CD4-positive, alpha-beta T cell (primary cell): Measurements from ENCODE around the gene ADAD2. TPM values are rescaled to one million over a fixed set of nuclear protein-coding genes. Genes with fewer than 3 reads are reported as not detected.

ENCODE experiments used
- ATAC-seq: fragments of 200-7000 bp; cut with Tn5 transposase; one replicate; pipeline ENCODE4 v1.10.0; 2022; ENCODE audit warnings: mild to moderate bottlenecking; ENCODE audit not compliant: poor library complexity
- CTCF ChIA-PET: fragments of 350-600 bp; sonication (Branson Sonifier 250); formaldehyde crosslinking; loops from one replicate; lab custom pipeline; 2021; ENCODE audit warnings: antibody characterized with exemption, inconsistent platforms; lab: Charles Lee
- POLR2A ChIA-PET: fragments of 350-600 bp; sonication (Branson Sonifier 250); formaldehyde crosslinking; loops from one replicate; lab custom pipeline; 2021; ENCODE audit warnings: antibody characterized with exemption, inconsistent platforms; lab: Charles Lee
- DNase-seq, 14 experiments: peaks; one replicate each; pipeline ENCODE4 v3.0.0-alpha.2; 2013 to 2020; ENCODE audit warnings: mixed read lengths in 2 of 14
- H3K27ac ChIP-seq, 2 donors: one replicate each; pipeline versions ENCODE4 v1.5.1 to v1.7.0; 2013; ENCODE audit warnings: low read length in 2 of 2, low read depth in 1 of 2, mild to moderate bottlenecking in 1 of 2
- H3K27me3 ChIP-seq, 2 experiments: 1 replicate in 1 of 2; 2 replicates in 1 of 2; pipeline versions ENCODE4 v1.6.1 to v1.7.0; 2013; ENCODE audit warnings: low read length in 2 of 2, control low read depth in 1 of 2, mild to moderate bottlenecking in 1 of 2, moderate library complexity in 1 of 2; ENCODE audit not compliant: insufficient read depth in 2 of 2, control insufficient read depth in 1 of 2
- H3K36me3 ChIP-seq: one replicate; pipeline ENCODE4 v1.6.1; 2013; ENCODE audit warnings: low read length, control low read depth; ENCODE audit not compliant: insufficient read depth
- H3K4me1 ChIP-seq: one replicate; pipeline ENCODE4 v1.6.1; 2013; ENCODE audit warnings: low read length, control low read depth; ENCODE audit not compliant: insufficient read depth
- H3K4me3 ChIP-seq: one replicate; pipeline ENCODE4 v1.5.1; 2013; ENCODE audit warnings: mild to moderate bottlenecking, low read length, moderate library complexity
- H3K9me3 ChIP-seq, 2 experiments: 1 replicate in 1 of 2; 2 replicates in 1 of 2; pipeline versions ENCODE4 v1.6.1 to v1.7.0; 2013; ENCODE audit warnings: low read length in 2 of 2, mild to moderate bottlenecking in 2 of 2, control low read depth in 1 of 2, moderate library complexity in 1 of 2; ENCODE audit not compliant: control insufficient read depth in 1 of 2, insufficient read depth in 1 of 2
- H3K27ac Mint-ChIP-seq: one replicate; pipeline ENCODE4 v1.8.0; 2020; ENCODE audit warnings: mixed read lengths
- H3K27me3 Mint-ChIP-seq: one replicate; pipeline ENCODE4 v1.8.0; 2021; ENCODE audit warnings: mixed read lengths
- H3K36me3 Mint-ChIP-seq: one replicate; pipeline ENCODE4 v1.8.0; 2021; ENCODE audit warnings: low read depth, mixed read lengths
- H3K4me1 Mint-ChIP-seq: one replicate; pipeline ENCODE4 v1.8.0; 2021; ENCODE audit warnings: low read depth, mixed read lengths
- H3K4me3 Mint-ChIP-seq: one replicate; pipeline ENCODE4 v1.8.0; 2020; ENCODE audit warnings: mild to moderate bottlenecking, mixed read lengths
- H3K9me3 Mint-ChIP-seq: one replicate; pipeline ENCODE4 v1.8.0; 2020; ENCODE audit warnings: mixed read lengths
- intact Hi-C, 2 experiments: fragments of 100-400 bp; cut with DNase I in 1 of 2; cut with micrococcal nuclease in 1 of 2; formaldehyde crosslinking; loops; one replicate each; pipeline versions ENCODE4 v1.15.1 to v1.9.0; 2023 to 2025; cut with DNase I, micrococcal nuclease
- total RNA-seq, 174 experiments: library from RNA in 2 of 174; stranded (reverse) in 2 of 174; gene quantifications; one replicate each; pipeline ENCODE4 v1.2.3 and lab custom pipeline; 2021 to 2026
- TF ChIP-seq, protein P1 (sequence below): fragments of 200-600 bp; IDR thresholded peaks from one replicate; pipeline ENCODE4 v1.8.0; 2022; ENCODE audit warnings: antibody characterized with exemption, mild to moderate bottlenecking

ADAD2 gene
- total RNA-seq, 2 experiments from 2014 or later = 0.59 TPM; not detected in 1

DNA sequence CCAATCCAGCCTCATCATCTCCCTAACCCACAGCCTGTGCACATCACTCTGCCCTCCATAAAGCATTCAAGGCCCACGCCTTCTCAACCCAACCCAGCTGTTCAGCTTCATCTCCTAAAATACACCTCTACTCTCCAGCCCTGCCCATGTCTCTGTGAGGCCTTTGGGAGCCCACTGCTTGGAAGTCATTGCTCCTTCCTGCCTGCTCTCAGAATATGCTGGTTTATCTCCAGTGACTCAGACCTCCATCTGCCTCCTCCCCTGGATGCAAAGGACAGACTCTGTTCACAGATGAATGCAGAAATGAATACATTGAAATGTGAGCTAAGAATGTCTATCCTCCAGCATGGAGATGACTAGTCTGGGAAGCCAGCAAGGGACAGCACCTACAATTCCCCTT is 29.9 kb downstream of the ADAD2 start:
- intact Hi-C loops = no loop called here
- DNase-seq = no peak

DNA sequence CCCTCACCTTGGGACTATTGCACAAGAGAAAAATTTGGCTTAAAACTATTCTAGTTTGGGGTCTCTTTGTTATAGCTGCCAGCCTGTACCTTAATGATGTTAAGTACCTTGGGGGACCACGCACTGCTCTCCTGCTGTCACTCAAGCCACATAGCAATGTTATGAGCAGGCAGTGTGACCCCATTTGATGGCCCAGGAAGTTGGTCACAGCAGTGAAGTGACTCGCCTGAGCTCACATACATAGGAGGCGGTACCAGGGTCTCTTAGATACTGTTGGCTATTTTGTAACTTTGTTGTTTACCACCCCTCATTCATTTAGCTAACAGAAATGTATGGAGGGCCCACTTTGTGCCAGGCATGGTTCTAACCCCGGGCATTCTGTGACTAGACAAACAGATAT is 32.5 kb downstream of the ADAD2 start:
- Histone ChIP-seq H3K9me3 (no peaks in the 10 kb centered on the region), H3K27ac (no peak overlapping the region), H3K36me3 (no peaks in the 10 kb centered on the region), H3K27me3 (peaks cover 2 to 5% of the 10 kb centered on the region in 2 experiments), H3K4me1 (no peaks in the 10 kb centered on the region), H3K4me3 (no peak overlapping the region)
- peaks cover 11% of the 10 kb centered on the region for H3K27me3 Mint-ChIP-seq
- H3K9me3 Mint-ChIP-seq = no peaks in the 10 kb centered on the region
- no peak overlapping the region for H3K4me3 Mint-ChIP-seq
- H3K36me3 Mint-ChIP-seq = no peaks in the 10 kb centered on the region
- no peak overlapping the region for H3K27ac Mint-ChIP-seq
- ATAC-seq (no peak), DNase-seq (no peak)
- TF ChIP-seq, protein P1, sequence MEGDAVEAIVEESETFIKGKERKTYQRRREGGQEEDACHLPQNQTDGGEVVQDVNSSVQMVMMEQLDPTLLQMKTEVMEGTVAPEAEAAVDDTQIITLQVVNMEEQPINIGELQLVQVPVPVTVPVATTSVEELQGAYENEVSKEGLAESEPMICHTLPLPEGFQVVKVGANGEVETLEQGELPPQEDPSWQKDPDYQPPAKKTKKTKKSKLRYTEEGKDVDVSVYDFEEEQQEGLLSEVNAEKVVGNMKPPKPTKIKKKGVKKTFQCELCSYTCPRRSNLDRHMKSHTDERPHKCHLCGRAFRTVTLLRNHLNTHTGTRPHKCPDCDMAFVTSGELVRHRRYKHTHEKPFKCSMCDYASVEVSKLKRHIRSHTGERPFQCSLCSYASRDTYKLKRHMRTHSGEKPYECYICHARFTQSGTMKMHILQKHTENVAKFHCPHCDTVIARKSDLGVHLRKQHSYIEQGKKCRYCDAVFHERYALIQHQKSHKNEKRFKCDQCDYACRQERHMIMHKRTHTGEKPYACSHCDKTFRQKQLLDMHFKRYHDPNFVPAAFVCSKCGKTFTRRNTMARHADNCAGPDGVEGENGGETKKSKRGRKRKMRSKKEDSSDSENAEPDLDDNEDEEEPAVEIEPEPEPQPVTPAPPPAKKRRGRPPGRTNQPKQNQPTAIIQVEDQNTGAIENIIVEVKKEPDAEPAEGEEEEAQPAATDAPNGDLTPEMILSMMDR = no peak
- ChIA-PET CTCF (no interaction called here), POLR2A (no interaction called here)
- intact Hi-C loops = no loop called here
- H3K4me1 Mint-ChIP-seq = no peaks in the 10 kb centered on the region

More for the DNA sequence above, 29.9 kb downstream of the ADAD2 start:
- no peaks in the 10 kb centered on the region for H3K9me3 Mint-ChIP-seq
- TF ChIP-seq, protein P1 = no peak
- ChIA-PET CTCF (no interaction called here), POLR2A (no interaction called here)
- Histone ChIP-seq H3K4me1 (no peaks in the 10 kb centered on the region), H3K36me3 (no peaks in the 10 kb centered on the region), H3K9me3 (no peaks in the 10 kb centered on the region), H3K27ac (no peak overlapping the region), H3K27me3 (peaks cover 2 to 5% of the 10 kb centered on the region in 2 experiments), H3K4me3 (no peak overlapping the region)
- no peaks in the 10 kb centered on the region for H3K27me3 Mint-ChIP-seq
- no peaks in the 10 kb centered on the region for H3K4me1 Mint-ChIP-seq
- no peak overlapping the region for H3K4me3 Mint-ChIP-seq
- ATAC-seq = no peak
- H3K36me3 Mint-ChIP-seq = no peaks in the 10 kb centered on the region
- no peak overlapping the region for H3K27ac Mint-ChIP-seq

DNA sequence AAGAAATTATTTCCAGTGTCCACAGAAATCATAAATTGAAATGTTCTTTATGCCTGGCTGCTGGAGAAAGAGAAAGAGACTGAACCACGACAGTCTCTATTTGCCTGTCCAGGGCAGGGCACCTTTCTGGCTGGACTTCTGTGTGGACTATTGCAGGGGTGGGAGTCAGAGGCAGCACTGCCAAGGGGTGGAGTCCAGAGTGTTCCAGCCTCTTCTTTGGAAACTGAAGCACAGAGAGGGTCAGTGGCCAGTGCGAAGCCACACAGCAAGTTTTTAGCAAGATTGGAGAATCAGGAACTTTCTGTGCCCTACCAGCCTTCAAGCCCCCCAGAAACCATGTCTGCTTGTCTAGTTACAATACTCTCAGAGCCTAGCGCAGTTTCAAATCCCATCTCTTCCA is 33.6 kb downstream of the ADAD2 start:
- no peaks in the 10 kb centered on the region for H3K4me1 Mint-ChIP-seq
- H3K27me3 Mint-ChIP-seq = peaks cover 16% of the 10 kb centered on the region
- Histone ChIP-seq H3K9me3 (no peaks in the 10 kb centered on the region), H3K27ac (no peak overlapping the region), H3K4me3 (no peak overlapping the region), H3K36me3 (no peaks in the 10 kb centered on the region), H3K27me3 (peaks cover 2 to 5% of the 10 kb centered on the region in 2 experiments), H3K4me1 (no peaks in the 10 kb centered on the region)
- DNase-seq (no peak), ATAC-seq (no peak)
- no peaks in the 10 kb centered on the region for H3K36me3 Mint-ChIP-seq
- intact Hi-C loops = no loop called here
- H3K27ac Mint-ChIP-seq = no peak overlapping the region
- no peaks in the 10 kb centered on the region for H3K9me3 Mint-ChIP-seq
- H3K4me3 Mint-ChIP-seq = no peak overlapping the region
- POLR2A ChIA-PET = no interaction called here
- TF ChIP-seq, protein P1 = no peak
- CTCF ChIA-PET = no interaction called here
